Right lobe of liver (tissue), 6 donors: Measurements from ENCODE around the gene RBM5. TPM values are rescaled to one million over a fixed set of nuclear protein-coding genes. Genes with fewer than 3 reads are reported as not detected.

Experiments used
- ATAC-seq, 4 donors: fragments of 200-7000 bp; cut with Tn5 transposase; one replicate each; pipeline ENCODE4 v1.9.1; 2020; ENCODE audit warnings: mild to moderate bottlenecking in 4 of 4, moderate library complexity in 4 of 4
- DNase-seq, 3 donors: peaks; one replicate each; pipeline ENCODE4 v3.0.0-alpha.2; 2020
- H3K27ac ChIP-seq, 3 donors: fragments of 200-600 bp; one replicate each; pipeline ENCODE4 v1.8.0; 2022
- H3K27me3 ChIP-seq, 2 donors: fragments of 200-600 bp; one replicate each; pipeline ENCODE4 v1.8.0; 2022
- H3K36me3 ChIP-seq, 4 donors: fragments of 200-600 bp; sonication (generic) in 1 of 4; one replicate each; pipeline versions ENCODE4 v1.5.1 to v1.8.0; 2017 to 2022; ENCODE audit warnings: control low read depth in 1 of 4
- H3K4me1 ChIP-seq, 4 donors: fragments of 200-600 bp; sonication (generic) in 1 of 4; one replicate each; pipeline versions ENCODE4 v1.5.1 to v1.8.0; 2017 to 2022; ENCODE audit warnings: control low read depth in 1 of 4
- H3K4me3 ChIP-seq, 3 donors: fragments of 200-600 bp; one replicate each; pipeline ENCODE4 v1.8.0; 2022
- H3K9me3 ChIP-seq, 4 donors: fragments of 200-600 bp; sonication (generic) in 1 of 4; one replicate each; pipeline versions ENCODE4 v1.5.1 to v1.8.0; 2017 to 2022; ENCODE audit warnings: control low read depth in 1 of 4
- POLR2A ChIP-seq: fragments of 450-650 bp; IDR thresholded peaks from one replicate; pipeline ENCODE4 v1.6.1; 2017; ENCODE audit warnings: antibody characterized with exemption, mild to moderate bottlenecking
- WGBS: methylation state at CpG from one replicate; pipeline ENCODE4 v1.1.6; 2018; ENCODE audit warnings: low coverage, low lambda C conversion rate; ENCODE audit not compliant: insufficient coverage; ENCODE audit errors: missing lambda C conversion rate; 5-methylcytosine and 5-hydroxymethylcytosine counted together
- intact Hi-C, 2 donors: fragments of 100-400 bp; cut with DNase I; formaldehyde crosslinking; loops; one replicate each; pipeline versions ENCODE4 v1.11.2 to v1.14.1; 2022
- total RNA-seq, 6 experiments: library from RNA; depleted of rRNA in 2 of 6; stranded (reverse); fragments of >200 nt in 2 of 6; fragmentation: NEBNext Ultra II Directional in 3 of 6; extraction: Animal tissue kit (Norgen Biotek cat#: 25700) in 3 of 6; gene quantifications; one replicate each; pipeline versions ENCODE4 v1.1.0 to v1.2.4, GENCODE V29; 2016 to 2023
- TF ChIP-seq, protein P1 (sequence below), 4 donors: fragments of 200-600 bp in 3 of 4; fragments of 450-650 bp in 1 of 4; IDR thresholded peaks; one replicate each; pipeline versions ENCODE4 v1.5.1 to v1.8.0; 2016 to 2022; ENCODE audit warnings: antibody characterized with exemption in 4 of 4, mild to moderate bottlenecking in 2 of 4
- donor health status: DM: no; HTN: yes; CAD: no.
- donor health status: DM: no; HTN: no; CAD: no.
- donor health status: DM: no; HTN: no; CAD: no.
- donor health status: DM: no; HTN: yes; CAD: no.
- donor health status: DM: no; HTN: yes; CAD: no.

RBM5 gene
- total RNA-seq, 6 experiments from 2014 or later = 42.1 to 62.4 (median 46.4) TPM

DNA sequence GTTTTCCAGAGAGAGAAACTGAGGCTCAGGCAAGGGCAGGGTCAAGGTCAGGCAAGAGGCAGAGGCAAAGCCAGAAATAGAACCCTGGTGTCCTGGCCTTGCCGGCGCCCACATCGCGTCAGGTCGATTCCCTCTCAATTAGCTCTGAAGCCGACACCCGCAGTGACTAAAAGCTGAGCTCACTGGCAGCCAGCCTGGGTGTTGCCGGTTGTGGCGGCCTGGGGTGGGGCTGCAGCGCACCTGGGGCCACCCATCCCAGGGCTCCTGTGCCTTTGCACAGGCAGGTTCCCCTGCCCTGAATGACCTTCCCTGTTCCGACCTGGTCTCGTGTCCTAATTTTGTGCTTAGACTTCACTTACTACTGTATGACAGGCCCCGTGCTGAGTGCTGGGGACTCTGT is 72.6 kb downstream of the RBM5 start:
- intact Hi-C loops = no loop called here
- Histone ChIP-seq H3K36me3 (no peaks in the 10 kb centered on the region), H3K27me3 (no peaks in the 10 kb centered on the region), H3K4me3 (no peak overlapping the region), H3K27ac (no peak overlapping the region), H3K4me1 (peaks cover 0 to 18% (median 1%) of the 10 kb centered on the region in 4 donors), H3K9me3 (no peaks in the 10 kb centered on the region)
- WGBS = 43% methylated on average over 4 of the region's 13 CpGs
- TF ChIP-seq, protein P1, sequence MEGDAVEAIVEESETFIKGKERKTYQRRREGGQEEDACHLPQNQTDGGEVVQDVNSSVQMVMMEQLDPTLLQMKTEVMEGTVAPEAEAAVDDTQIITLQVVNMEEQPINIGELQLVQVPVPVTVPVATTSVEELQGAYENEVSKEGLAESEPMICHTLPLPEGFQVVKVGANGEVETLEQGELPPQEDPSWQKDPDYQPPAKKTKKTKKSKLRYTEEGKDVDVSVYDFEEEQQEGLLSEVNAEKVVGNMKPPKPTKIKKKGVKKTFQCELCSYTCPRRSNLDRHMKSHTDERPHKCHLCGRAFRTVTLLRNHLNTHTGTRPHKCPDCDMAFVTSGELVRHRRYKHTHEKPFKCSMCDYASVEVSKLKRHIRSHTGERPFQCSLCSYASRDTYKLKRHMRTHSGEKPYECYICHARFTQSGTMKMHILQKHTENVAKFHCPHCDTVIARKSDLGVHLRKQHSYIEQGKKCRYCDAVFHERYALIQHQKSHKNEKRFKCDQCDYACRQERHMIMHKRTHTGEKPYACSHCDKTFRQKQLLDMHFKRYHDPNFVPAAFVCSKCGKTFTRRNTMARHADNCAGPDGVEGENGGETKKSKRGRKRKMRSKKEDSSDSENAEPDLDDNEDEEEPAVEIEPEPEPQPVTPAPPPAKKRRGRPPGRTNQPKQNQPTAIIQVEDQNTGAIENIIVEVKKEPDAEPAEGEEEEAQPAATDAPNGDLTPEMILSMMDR (IDR thresholded peaks at IDR 0.05) = no peak
- ATAC-seq = no peak
- no peak for DNase-seq

DNA sequence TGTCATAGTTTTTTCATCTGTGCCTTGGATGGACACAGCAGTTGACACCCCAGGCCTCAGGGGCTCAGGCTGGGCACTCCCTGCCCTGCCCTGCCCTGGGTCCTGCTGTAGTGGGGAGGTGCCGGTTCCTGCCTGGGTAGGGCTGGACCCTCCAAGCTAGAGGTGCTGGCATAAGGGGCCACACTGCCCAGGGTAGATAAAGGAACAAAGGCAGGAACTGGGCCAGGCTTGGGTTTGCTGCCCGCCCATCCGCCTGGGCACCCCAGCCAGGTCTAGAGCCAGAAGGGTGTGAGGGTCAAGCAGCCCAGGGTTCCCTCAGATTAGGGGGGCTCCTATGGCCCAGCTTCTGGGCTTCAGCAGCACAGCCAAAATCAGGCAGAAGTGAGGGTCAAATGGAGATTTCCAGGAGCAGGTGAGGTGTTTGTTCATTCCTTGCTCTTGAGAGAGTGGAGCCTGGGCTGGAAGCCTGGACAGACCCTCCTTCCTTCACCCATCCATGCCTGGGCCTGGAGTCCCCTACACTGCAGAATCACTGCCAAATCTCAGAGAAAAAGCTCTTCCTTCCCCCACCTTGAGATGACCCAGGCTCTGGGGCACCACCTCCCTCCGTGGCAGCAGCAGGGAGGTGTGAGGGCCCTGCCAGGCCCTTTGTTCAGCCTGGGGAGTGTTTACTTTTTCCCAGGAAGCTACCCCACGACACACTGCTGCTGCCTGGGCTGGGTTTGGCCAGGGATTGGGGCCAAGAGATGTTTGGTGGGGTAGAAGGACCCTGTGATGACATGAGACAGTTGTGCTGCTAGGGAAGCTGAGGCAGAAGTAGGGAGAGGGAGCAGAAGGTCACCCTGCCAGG is 73.5 kb downstream of the RBM5 start:
- DNase-seq (no peak), ATAC-seq (no peak)
- Histone ChIP-seq H3K27ac (no peak overlapping the region), H3K36me3 (no peaks in the 10 kb centered on the region), H3K27me3 (no peaks in the 10 kb centered on the region), H3K9me3 (no peaks in the 10 kb centered on the region), H3K4me1 (peaks cover 0 to 22% (median 2%) of the 10 kb centered on the region in 4 donors), H3K4me3 (no peak overlapping the region)
- intact Hi-C loops = no loop called here
- 20% methylated on average over 1 of the region's 5 CpGs for WGBS
- TF ChIP-seq, protein P1 (IDR thresholded peaks at IDR 0.05) = no peak
- TF ChIP-seq POLR2A = no peak

GRCh38 chr3:50163572-50164455 is 75.1 kb downstream of the RBM5 start:
- Histone ChIP-seq H3K27me3 (no peaks in the 10 kb centered on the region), H3K36me3 (no peaks in the 10 kb centered on the region), H3K9me3 (no peaks in the 10 kb centered on the region), H3K4me3 (no peak overlapping the region), H3K4me1 (peaks cover 0 to 22% (median 2%) of the 10 kb centered on the region in 4 donors), H3K27ac (peak overlapping the region in 1 of 3 donors; percentile 13)
- ATAC-seq = peak; percentile 5 to 47 (median 20)
- intact Hi-C loops = no loop called here
- DNase-seq = no peak
- 56% methylated on average over 3 of the region's 8 CpGs for WGBS
- TF ChIP-seq, protein P1 (IDR thresholded peaks at IDR 0.05) = no peak
- TF ChIP-seq POLR2A = no peak

- WGBS = 71% methylated on average over 1 of the region's 1 CpG
- Histone ChIP-seq H3K27ac (no peak overlapping the region), H3K4me3 (no peak overlapping the region), H3K9me3 (no peaks in the 10 kb centered on the region), H3K36me3 (no peaks in the 10 kb centered on the region), H3K27me3 (no peaks in the 10 kb centered on the region), H3K4me1 (peaks cover 0 to 22% (median 2%) of the 10 kb centered on the region in 4 donors)
- TF ChIP-seq, protein P1 (IDR thresholded peaks at IDR 0.05) = no peak
- no peak for TF ChIP-seq POLR2A
- no peak for DNase-seq
- intact Hi-C loops = no loop called here
- ATAC-seq = no peak
These were observed 75.8 kb downstream of the RBM5 start for GRCh38 chr3:50164481-50164880.
